ENCODE measurements around the gene HPGD. TPM values are rescaled to one million over a fixed set of nuclear protein-coding genes. Genes with fewer than 3 reads are reported as not detected.

HPGD gene
- total RNA-seq, 2 donors from 2014 or later, result 0.33 to 9.1 TPM

DNA sequence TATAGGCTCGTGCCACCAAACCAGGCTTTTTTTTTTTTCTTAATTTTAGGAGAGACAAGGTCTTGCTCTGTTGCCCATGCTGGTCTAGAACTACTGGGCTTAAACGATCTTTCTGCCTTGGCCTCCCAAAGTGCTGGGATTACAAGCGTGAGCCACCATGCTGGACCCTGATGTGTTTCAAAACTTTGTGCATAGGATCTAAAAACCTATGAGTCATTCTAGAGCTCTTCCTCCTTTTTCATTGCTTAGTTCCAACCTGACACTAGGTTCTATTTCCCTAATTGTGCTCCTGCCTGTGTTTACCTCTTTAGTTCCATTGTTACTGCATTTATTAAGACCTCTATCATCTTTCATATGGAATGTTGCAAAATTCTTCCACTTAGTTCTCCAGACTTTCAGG, 57.3 kb downstream of the HPGD start:
- H3K36me3 ChIP-seq (replicated peaks in 1 of 2; ENCODE audit: insufficient read depth in 1 of 2, low read depth in 2 of 2), result no peaks in the 10 kb centered on the region
- no peak overlapping the region for H3K27ac ChIP-seq
- no peaks in the 10 kb centered on the region for H3K27me3 ChIP-seq
- WGBS, 2 donors, result 76 to 87% methylated on average over 3 of the region's 3 CpGs
- no peaks in the 10 kb centered on the region for H3K9me3 ChIP-seq
- peaks cover 19% of the 10 kb centered on the region for H3K4me1 ChIP-seq
- ATAC-seq, result no peak
- TF ChIP-seq POLR2A (IDR thresholded peaks at IDR 0.05), result no peak
- TF ChIP-seq, protein P1, sequence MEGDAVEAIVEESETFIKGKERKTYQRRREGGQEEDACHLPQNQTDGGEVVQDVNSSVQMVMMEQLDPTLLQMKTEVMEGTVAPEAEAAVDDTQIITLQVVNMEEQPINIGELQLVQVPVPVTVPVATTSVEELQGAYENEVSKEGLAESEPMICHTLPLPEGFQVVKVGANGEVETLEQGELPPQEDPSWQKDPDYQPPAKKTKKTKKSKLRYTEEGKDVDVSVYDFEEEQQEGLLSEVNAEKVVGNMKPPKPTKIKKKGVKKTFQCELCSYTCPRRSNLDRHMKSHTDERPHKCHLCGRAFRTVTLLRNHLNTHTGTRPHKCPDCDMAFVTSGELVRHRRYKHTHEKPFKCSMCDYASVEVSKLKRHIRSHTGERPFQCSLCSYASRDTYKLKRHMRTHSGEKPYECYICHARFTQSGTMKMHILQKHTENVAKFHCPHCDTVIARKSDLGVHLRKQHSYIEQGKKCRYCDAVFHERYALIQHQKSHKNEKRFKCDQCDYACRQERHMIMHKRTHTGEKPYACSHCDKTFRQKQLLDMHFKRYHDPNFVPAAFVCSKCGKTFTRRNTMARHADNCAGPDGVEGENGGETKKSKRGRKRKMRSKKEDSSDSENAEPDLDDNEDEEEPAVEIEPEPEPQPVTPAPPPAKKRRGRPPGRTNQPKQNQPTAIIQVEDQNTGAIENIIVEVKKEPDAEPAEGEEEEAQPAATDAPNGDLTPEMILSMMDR (IDR thresholded peaks at IDR 0.05), result no peak
- intact Hi-C loops (cut with DNase I), result no loop called here
- H3K4me3 ChIP-seq, result no peak overlapping the region
- DNase-seq, result no peak

DNA sequence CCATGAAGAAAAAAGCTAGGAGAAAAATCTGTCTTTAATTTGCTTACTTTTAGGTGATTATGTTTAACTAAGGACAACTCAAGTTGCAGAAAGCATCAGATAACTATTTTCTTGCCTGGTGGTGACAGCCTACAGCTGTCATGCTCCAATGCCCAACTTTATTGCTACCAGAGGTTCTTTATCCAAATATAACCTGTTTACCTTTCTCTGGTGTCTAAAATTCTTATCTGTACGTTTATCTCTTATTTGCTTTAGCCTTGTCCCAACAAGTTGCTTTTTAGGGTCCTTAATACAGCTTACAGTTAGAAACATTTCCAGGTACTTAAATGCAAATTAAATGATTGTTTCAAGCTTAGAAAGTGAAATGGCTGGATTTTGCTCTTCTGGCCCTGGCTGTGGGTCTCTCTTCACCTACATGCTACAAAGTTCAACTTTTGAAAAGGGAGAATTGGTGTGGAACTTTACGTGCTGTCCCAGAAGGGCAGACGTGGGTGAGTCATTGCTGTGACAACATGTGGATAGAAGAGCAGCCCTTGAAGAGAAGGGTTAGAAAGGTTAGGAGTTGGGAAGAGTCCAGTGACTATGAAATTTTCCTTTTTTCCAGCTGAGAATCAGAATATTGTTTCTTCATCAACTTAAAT, 60.7 kb downstream of the HPGD start:
- peak; percentile 71 for ATAC-seq
- peaks cover 19% of the 10 kb centered on the region for H3K4me1 ChIP-seq
- peak overlapping the region in 2 of 4 donors; percentile 35 to 46 for H3K27ac ChIP-seq
- DNase-seq, result peak in 1 of 4 donors; percentile 39
- H3K4me3 ChIP-seq, result no peak overlapping the region
- WGBS, 2 donors, result 24 to 28% methylated on average over 3 of the region's 3 CpGs
- H3K9me3 ChIP-seq, result no peaks in the 10 kb centered on the region
- H3K36me3 ChIP-seq (replicated peaks in 1 of 2; ENCODE audit: insufficient read depth in 1 of 2, low read depth in 2 of 2), result no peaks in the 10 kb centered on the region
- intact Hi-C loops (cut with DNase I), result no loop called here
- no peaks in the 10 kb centered on the region for H3K27me3 ChIP-seq
- TF ChIP-seq, protein P1 (IDR thresholded peaks at IDR 0.05), result no peak
- no peak for TF ChIP-seq POLR2A (IDR thresholded peaks at IDR 0.05)

DNA sequence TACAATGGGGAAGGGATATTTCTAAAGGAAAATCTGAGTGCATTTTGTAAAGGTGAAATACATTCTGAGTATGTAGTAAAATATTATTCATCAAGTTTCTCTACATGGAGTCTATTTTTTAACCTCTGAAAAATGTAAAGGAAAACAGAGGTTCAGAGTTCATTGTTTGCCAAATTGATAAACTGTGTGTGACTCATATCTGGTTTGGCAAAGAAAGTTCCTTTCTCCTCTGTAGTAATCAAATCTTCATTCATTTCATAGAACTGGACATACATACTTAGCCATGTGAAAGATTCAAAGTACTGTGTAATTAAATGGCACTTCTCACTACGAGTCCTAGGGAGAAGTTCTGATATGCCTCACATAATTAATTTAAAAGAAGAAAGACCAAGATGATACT, 61.6 kb downstream of the HPGD start:
- DNase-seq, result no peak
- no peaks in the 10 kb centered on the region for H3K27me3 ChIP-seq
- no peaks in the 10 kb centered on the region for H3K36me3 ChIP-seq (replicated peaks in 1 of 2; ENCODE audit: insufficient read depth in 1 of 2, low read depth in 2 of 2)
- no peak overlapping the region for H3K27ac ChIP-seq
- no peak overlapping the region for H3K4me3 ChIP-seq
- TF ChIP-seq, protein P1 (IDR thresholded peaks at IDR 0.05), result no peak
- no peak for TF ChIP-seq POLR2A (IDR thresholded peaks at IDR 0.05)
- no peak for ATAC-seq
- H3K9me3 ChIP-seq, result no peaks in the 10 kb centered on the region
- 14 to 34% methylated on average over 1 of the region's 1 CpG for WGBS, 2 donors
- peaks cover 19% of the 10 kb centered on the region for H3K4me1 ChIP-seq
- intact Hi-C loops (cut with DNase I), result no loop called here

GRCh38 chr4:174457468-174457867, 64.8 kb downstream of the HPGD start:
- H3K9me3 ChIP-seq, result no peaks in the 10 kb centered on the region
- intact Hi-C loops (cut with DNase I), result no loop called here
- TF ChIP-seq, protein P1 (IDR thresholded peaks at IDR 0.05), result no peak
- TF ChIP-seq POLR2A (IDR thresholded peaks at IDR 0.05), result no peak
- ATAC-seq (no peak), DNase-seq (no peak)
- no peaks in the 10 kb centered on the region for H3K36me3 ChIP-seq (replicated peaks in 1 of 2; ENCODE audit: insufficient read depth in 1 of 2, low read depth in 2 of 2)
- no peak overlapping the region for H3K4me3 ChIP-seq
- peaks cover 26% of the 10 kb centered on the region for H3K4me1 ChIP-seq
- H3K27ac ChIP-seq, result no peak overlapping the region
- H3K27me3 ChIP-seq, result no peaks in the 10 kb centered on the region
- 73 to 74% methylated on average over 6 of the region's 6 CpGs for WGBS, 2 donors

All from body of pancreas (tissue), 4 donors.